ENCODE data around the gene PSKH1.
A peak's percentile ranks its signal among the peaks of the same experiment; 100 is the strongest.

The PSKH1 gene

DNA sequence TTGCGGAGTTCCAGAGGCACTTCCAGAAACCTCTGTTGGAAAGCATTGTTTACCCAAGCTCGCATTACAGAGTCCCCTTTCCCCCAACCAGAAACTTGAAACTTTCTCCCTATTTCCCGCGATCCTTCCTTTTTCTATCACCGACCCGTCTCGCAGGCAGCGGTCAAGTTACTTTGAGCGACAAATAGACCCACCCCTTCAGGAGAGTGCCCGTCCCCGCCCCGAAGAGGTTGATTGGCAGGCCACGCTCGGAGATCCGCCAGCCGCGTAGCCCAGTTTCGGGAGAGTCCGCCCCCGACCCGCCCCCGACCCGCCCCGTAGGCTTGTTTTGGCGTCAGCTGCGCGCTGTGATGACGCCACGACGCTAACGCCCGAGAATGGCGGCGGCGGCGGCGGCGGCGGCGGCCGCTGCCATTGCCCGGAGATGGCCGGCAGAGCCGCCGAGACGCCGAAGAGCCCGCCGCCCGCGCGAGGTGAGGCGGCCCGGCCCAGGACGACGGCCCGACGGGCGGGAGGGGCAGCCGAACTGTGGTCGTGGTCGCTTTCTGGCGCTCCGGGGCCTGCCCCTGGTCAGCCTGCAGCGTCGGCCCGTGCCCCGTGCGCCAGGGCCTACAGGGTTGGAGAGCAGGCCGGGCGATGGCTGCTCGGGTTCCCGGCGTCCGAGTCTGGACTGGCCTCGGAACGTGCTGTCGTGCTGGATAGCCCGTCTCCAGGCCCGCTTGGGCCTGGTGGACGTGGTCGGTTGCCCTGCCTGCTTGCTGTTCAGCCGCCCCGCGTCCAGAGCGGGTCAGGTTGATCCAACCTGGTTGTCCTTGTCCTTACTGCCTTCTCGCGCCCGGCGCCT is at the start of gene PSKH1:
Gene PSKH1, plus strand, starts transcription at position 356 of the 844 bp plus-strand sequence. CDS start 15,496 bp downstream, outside the sequence.
- Mint-ChIP-seq H3K27ac (peak within 1 kb of the TSS; percentile 77 to 98 (median 87)), H3K36me3 (ENCODE audit: low read depth) (no peaks in the 10 kb centered on the region), H3K27me3 (ENCODE audit: low read depth) (no peaks in the 10 kb centered on the region), H3K4me3 (peak within 1 kb of the TSS; percentile 97 to 98 (median 98)), H3K4me1 (peaks cover 28% of the 10 kb centered on the region), H3K9me3 (no peaks in the 10 kb centered on the region)
- TF ChIP-seq, protein P1, sequence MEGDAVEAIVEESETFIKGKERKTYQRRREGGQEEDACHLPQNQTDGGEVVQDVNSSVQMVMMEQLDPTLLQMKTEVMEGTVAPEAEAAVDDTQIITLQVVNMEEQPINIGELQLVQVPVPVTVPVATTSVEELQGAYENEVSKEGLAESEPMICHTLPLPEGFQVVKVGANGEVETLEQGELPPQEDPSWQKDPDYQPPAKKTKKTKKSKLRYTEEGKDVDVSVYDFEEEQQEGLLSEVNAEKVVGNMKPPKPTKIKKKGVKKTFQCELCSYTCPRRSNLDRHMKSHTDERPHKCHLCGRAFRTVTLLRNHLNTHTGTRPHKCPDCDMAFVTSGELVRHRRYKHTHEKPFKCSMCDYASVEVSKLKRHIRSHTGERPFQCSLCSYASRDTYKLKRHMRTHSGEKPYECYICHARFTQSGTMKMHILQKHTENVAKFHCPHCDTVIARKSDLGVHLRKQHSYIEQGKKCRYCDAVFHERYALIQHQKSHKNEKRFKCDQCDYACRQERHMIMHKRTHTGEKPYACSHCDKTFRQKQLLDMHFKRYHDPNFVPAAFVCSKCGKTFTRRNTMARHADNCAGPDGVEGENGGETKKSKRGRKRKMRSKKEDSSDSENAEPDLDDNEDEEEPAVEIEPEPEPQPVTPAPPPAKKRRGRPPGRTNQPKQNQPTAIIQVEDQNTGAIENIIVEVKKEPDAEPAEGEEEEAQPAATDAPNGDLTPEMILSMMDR (IDR thresholded peaks at IDR 0.05; ENCODE audit: unreplicated experiment in 3 of 3), result no peak

DNA sequence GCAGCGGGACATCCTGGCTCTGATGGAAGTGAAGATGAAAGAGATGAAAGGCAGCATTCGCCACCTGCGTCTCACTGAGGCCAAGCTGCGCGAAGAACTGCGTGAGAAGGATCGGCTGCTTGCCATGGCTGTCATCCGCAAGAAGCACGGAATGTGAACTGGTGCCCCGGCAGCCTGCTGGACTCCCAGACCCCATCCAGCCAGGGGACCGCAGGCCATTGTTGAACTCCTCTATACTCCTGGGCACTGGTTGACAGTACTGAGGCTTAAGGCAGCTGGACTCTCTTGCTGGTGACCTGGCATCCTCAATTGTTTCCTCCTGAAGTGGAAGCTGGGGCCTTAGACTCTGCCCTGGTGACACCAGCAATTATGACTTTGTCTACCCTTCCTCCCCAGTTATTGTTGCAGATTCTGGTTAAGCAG is 49.7 kb upstream of the PSKH1 start:
- TF ChIP-seq, protein P1 (IDR thresholded peaks at IDR 0.05; ENCODE audit: unreplicated experiment in 3 of 3), result no peak
- Mint-ChIP-seq H3K4me1 (peaks cover 48% of the 10 kb centered on the region), H3K27me3 (ENCODE audit: low read depth) (peaks cover 4% of the 10 kb centered on the region), H3K4me3 (peak overlapping the region; percentile 95 to 97 (median 96)), H3K36me3 (ENCODE audit: low read depth) (no peaks in the 10 kb centered on the region), H3K9me3 (no peaks in the 10 kb centered on the region), H3K27ac (peak overlapping the region; percentile 96 to 99 (median 97))

DNA sequence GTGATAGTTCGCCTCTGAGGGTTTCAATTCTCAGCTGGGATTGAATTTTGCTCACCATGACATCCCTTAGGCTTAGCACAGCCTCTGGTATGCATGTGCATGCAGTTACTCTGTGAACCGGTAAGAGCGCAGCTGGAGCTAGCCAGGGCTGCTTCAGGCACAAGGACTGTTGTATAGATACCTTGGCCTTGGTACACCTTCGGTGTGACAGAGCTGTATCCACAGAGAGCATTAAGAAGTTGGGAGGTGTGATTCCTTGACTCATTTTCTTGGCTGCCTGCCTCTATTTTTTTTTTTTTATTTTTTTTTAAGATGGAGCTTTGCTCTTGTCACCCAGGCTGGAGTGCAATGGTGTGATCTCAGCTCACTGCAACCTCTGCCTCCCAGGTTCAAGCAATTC is 48.6 kb upstream of the PSKH1 start:
- peaks cover 4% of the 10 kb centered on the region for H3K27me3 Mint-ChIP-seq (ENCODE audit: low read depth)
- H3K27ac Mint-ChIP-seq, result peak overlapping the region; percentile 90 to 96 (median 96)
- H3K9me3 Mint-ChIP-seq, result no peaks in the 10 kb centered on the region
- peaks cover 51% of the 10 kb centered on the region for H3K4me1 Mint-ChIP-seq
- TF ChIP-seq, protein P1 (IDR thresholded peaks at IDR 0.05; ENCODE audit: unreplicated experiment in 3 of 3), result peak in 1 of 3 experiments; percentile 9
- H3K36me3 Mint-ChIP-seq (ENCODE audit: low read depth), result peaks cover 4% of the 10 kb centered on the region
- H3K4me3 Mint-ChIP-seq, result peak overlapping the region; percentile 95 to 97 (median 96)

DNA sequence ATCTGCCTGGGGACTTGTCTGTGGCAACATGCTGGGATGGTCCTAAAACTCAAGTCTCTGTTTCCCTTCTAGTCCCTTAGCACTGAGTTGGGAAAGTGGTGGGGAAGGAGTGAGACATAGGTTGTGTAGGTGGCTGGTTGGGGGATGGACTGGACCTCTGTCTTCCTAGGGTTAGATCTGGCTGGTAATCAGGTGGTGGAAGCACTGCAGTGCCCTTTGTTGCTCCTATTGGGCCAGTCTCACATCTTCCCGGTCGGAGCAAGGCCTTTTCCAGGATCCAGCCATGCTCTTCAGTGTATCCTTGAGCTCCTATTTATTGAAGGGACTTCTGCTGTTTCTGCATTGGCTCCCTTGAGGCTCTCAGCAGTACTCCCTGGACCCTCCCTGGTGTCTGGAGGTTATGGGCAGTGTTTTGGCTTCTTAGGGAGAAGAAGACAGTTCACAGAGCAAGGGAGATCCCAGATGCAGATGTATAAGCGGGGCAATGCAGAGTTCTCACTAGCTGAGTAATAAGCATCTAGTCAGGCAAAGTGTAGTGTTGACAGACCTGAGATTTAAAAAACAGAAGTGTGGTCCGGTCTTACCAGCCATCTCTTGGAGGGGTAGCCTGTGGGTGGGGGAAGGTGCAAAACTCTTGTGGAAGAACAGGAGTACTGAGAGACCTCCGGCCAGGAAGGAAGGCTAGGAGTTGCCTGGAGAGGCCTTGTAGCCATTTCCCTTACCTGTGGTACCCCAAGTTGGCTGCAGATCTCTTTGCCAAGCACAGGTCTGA is 47.6 kb upstream of the PSKH1 start:
- Mint-ChIP-seq H3K27ac (peak overlapping the region; percentile 96 to 98 (median 98)), H3K27me3 (ENCODE audit: low read depth) (peaks cover 4% of the 10 kb centered on the region), H3K36me3 (ENCODE audit: low read depth) (peaks cover 4% of the 10 kb centered on the region), H3K4me3 (peak overlapping the region; percentile 89 to 97 (median 90)), H3K4me1 (peaks cover 51% of the 10 kb centered on the region), H3K9me3 (no peaks in the 10 kb centered on the region)
- TF ChIP-seq, protein P1 (IDR thresholded peaks at IDR 0.05; ENCODE audit: unreplicated experiment in 3 of 3), result no peak

DNA sequence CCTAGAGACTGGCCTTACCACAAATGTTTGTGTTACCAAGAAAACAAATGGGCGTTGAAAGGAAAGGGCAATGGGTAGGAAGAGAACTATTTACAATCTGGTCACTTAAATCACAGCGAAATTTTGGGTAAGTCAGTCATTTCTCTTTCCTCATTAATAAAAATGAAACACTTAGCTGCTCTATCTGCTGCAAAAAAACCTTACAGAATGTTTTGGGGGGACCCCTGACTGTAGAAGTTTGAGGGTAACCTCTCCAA is 47.1 kb upstream of the PSKH1 start:
- Mint-ChIP-seq H3K27ac (peak overlapping the region; percentile 96 to 98 (median 98)), H3K4me1 (peaks cover 51% of the 10 kb centered on the region), H3K9me3 (no peaks in the 10 kb centered on the region), H3K36me3 (ENCODE audit: low read depth) (peaks cover 4% of the 10 kb centered on the region), H3K27me3 (ENCODE audit: low read depth) (peaks cover 4% of the 10 kb centered on the region), H3K4me3 (peak overlapping the region; percentile 89 to 97 (median 90))
- TF ChIP-seq, protein P1 (IDR thresholded peaks at IDR 0.05; ENCODE audit: unreplicated experiment in 3 of 3), result no peak
